NAMALWA (cell line): ENCODE results near the gene LDHD.
"Not testable (repeated sequence)": the region's sequence is repeated elsewhere in the genome, so short reads cannot be mapped to it uniquely, and the experiment has no call there.

Experiments used
- DNase-seq: peaks from one replicate; pipeline ENCODE4 v3.0.0-alpha.2; 2015; ENCODE audit warnings: low spot score

Gene LDHD

GRCh38 chr16:75116081-75116910 lies at the start of gene LDHD:
TSS of gene LDHD (minus strand) at chr16:75116780. CDS start at chr16:75116720, 60 bp downstream.
- no peak for DNase-seq

GRCh38 chr16:75160386-75160785 lies 43.8 kb upstream of the LDHD start:
- peak; percentile 43 for DNase-seq

- DNase-seq, result no peak
These were observed 36.1 kb upstream of the LDHD start for GRCh38 chr16:75152635-75153034.

GRCh38 chr16:75151798-75152197 lies 35.2 kb upstream of the LDHD start:
- no peak for DNase-seq

- DNase-seq, result peak; percentile 95
These were observed 32.0 kb upstream of the LDHD start, which contains the start of gene ZFP1 for GRCh38 chr16:75148311-75149195. TSS of gene ZFP1 (plus strand) at chr16:75148524. CDS start at chr16:75152952, 4,428 bp downstream.

- DNase-seq, result no peak
These were observed 31.4 kb upstream of the LDHD start for GRCh38 chr16:75147968-75148310.

GRCh38 chr16:75143941-75144340 lies 27.4 kb upstream of the LDHD start:
- DNase-seq, result no peak

GRCh38 chr16:75139498-75139897 lies 22.9 kb upstream of the LDHD start:
- DNase-seq, result no peak

- no peak for DNase-seq
These were observed 22.1 kb upstream of the LDHD start for GRCh38 chr16:75138636-75139035.

GRCh38 chr16:75138233-75138632 lies 21.7 kb upstream of the LDHD start:
- DNase-seq, result no peak

GRCh38 chr16:75131081-75131480 lies 14.5 kb upstream of the LDHD start:
- DNase-seq, result no peak

GRCh38 chr16:75130150-75130771 lies 13.7 kb upstream of the LDHD start:
- no peak for DNase-seq

- DNase-seq, result not testable (repeated sequence)
These were observed 13.0 kb upstream of the LDHD start for GRCh38 chr16:75129421-75130149.

- no peak for DNase-seq
These were observed 11.3 kb upstream of the LDHD start for GRCh38 chr16:75127713-75128415.

GRCh38 chr16:75122609-75123008 lies 6.0 kb upstream of the LDHD start:
- DNase-seq, result no peak

- DNase-seq, result no peak
These were observed 5.5 kb upstream of the LDHD start for GRCh38 chr16:75121949-75122568.

- no peak for DNase-seq
These were observed 3.7 kb upstream of the LDHD start for GRCh38 chr16:75120253-75120652.

GRCh38 chr16:75118943-75119539 lies 2.5 kb upstream of the LDHD start:
- no peak for DNase-seq

GRCh38 chr16:75116911-75117245 lies 298 bp upstream of the LDHD start:
- no peak for DNase-seq
